ENCODE measurements around the gene OSBP2.

DNA sequence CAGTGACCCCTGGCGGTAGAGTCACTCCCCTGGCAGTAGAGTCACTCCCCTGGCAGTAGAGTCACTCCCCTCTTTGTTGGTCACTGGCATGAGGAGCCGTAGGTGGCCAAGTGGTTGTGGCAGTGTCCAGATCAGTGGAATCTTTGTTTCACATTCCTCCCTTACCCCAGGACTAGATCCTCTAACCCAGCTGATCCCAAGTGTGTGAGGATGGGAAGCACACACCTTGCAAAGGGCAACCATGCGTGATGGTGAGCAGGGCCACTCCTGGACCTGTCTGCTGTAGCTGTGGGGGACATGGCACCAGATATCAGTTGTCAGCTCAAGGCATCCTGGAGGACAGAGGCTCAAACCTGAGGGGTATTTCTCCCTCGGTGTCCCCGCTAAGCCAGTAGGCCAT lies 37.8 kb downstream of the OSBP2 start:
- no peak for TF ChIP-seq POLR2A (IDR thresholded peaks at IDR 0.05)
- TF ChIP-seq, protein P1, sequence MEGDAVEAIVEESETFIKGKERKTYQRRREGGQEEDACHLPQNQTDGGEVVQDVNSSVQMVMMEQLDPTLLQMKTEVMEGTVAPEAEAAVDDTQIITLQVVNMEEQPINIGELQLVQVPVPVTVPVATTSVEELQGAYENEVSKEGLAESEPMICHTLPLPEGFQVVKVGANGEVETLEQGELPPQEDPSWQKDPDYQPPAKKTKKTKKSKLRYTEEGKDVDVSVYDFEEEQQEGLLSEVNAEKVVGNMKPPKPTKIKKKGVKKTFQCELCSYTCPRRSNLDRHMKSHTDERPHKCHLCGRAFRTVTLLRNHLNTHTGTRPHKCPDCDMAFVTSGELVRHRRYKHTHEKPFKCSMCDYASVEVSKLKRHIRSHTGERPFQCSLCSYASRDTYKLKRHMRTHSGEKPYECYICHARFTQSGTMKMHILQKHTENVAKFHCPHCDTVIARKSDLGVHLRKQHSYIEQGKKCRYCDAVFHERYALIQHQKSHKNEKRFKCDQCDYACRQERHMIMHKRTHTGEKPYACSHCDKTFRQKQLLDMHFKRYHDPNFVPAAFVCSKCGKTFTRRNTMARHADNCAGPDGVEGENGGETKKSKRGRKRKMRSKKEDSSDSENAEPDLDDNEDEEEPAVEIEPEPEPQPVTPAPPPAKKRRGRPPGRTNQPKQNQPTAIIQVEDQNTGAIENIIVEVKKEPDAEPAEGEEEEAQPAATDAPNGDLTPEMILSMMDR (IDR thresholded peaks at IDR 0.05), result no peak
